T-helper 1 cell treated with Interleukin-12 subunit alpha and Interleukin-12 subunit beta and Interleukin-4 antibody, amounts not matched to agents 30 μg/mL and 1 μg/mL, for 36 hours (primary cell): ENCODE measurements around the gene OR1A1.
"Not testable (repeated sequence)": the region's sequence is repeated elsewhere in the genome, so short reads cannot be mapped to it uniquely, and the experiment has no call there.

Experiments
- H3K27ac Mint-ChIP-seq: one replicate; pipeline ENCODE4 v1.8.0; 2021; ENCODE audit warnings: mild to moderate bottlenecking, mixed read lengths
- H3K27me3 Mint-ChIP-seq: one replicate; pipeline ENCODE4 v1.8.0; 2021; ENCODE audit warnings: low read depth, mixed read lengths
- H3K36me3 Mint-ChIP-seq: one replicate; pipeline ENCODE4 v1.8.0; 2021; ENCODE audit warnings: low read depth, mixed read lengths
- H3K4me1 Mint-ChIP-seq: one replicate; pipeline ENCODE4 v1.8.0; 2021; ENCODE audit warnings: low read depth, mixed read lengths
- H3K4me3 Mint-ChIP-seq: one replicate; pipeline ENCODE4 v1.8.0; 2021; ENCODE audit warnings: mild to moderate bottlenecking, moderate library complexity, mixed read lengths
- H3K9me3 Mint-ChIP-seq: one replicate; pipeline ENCODE4 v1.8.0; 2021; ENCODE audit warnings: mixed read lengths

OR1A1 gene

GRCh38 chr17:3207367-3207766, at the start of gene OR1A1:
Gene OR1A1, plus strand, starts transcription at chr17:3207667. Its CDS starts 7,954 bp downstream, at chr17:3215621.
- H3K36me3 Mint-ChIP-seq = no peaks in the 10 kb centered on the region
- no peaks in the 10 kb centered on the region for H3K9me3 Mint-ChIP-seq
- H3K4me3 Mint-ChIP-seq = no peak within 1 kb of the TSS
- no peaks in the 10 kb centered on the region for H3K27me3 Mint-ChIP-seq
- no peak within 1 kb of the TSS for H3K27ac Mint-ChIP-seq
- H3K4me1 Mint-ChIP-seq = no peaks in the 10 kb centered on the region

GRCh38 chr17:3167574-3167973, 39.9 kb upstream of the OR1A1 start:
- peaks cover 10% of the 10 kb centered on the region for H3K9me3 Mint-ChIP-seq
- H3K4me3 Mint-ChIP-seq = no peak overlapping the region
- no peaks in the 10 kb centered on the region for H3K4me1 Mint-ChIP-seq
- no peak overlapping the region for H3K27ac Mint-ChIP-seq
- H3K36me3 Mint-ChIP-seq = no peaks in the 10 kb centered on the region
- H3K27me3 Mint-ChIP-seq = no peaks in the 10 kb centered on the region

- Mint-ChIP-seq H3K27me3 (no peaks in the 10 kb centered on the region), H3K9me3 (no peaks in the 10 kb centered on the region), H3K27ac (no peak overlapping the region), H3K36me3 (no peaks in the 10 kb centered on the region), H3K4me3 (no peak overlapping the region), H3K4me1 (no peaks in the 10 kb centered on the region)
Observed at GRCh38 chr17:3189961-3190360, 17.5 kb upstream of the OR1A1 start.

- no peaks in the 10 kb centered on the region for H3K27me3 Mint-ChIP-seq
- H3K36me3 Mint-ChIP-seq = no peaks in the 10 kb centered on the region
- peaks cover 5% of the 10 kb centered on the region for H3K9me3 Mint-ChIP-seq
- no peak within 1 kb of the TSS for H3K27ac Mint-ChIP-seq
- no peak within 1 kb of the TSS for H3K4me3 Mint-ChIP-seq
- no peaks in the 10 kb centered on the region for H3K4me1 Mint-ChIP-seq
Observed at GRCh38 chr17:3197219-3197618, 10.2 kb upstream of the OR1A1 start, which contains the start of gene OR1A2. Gene OR1A2, plus strand, starts transcription at chr17:3197519. Its CDS starts 0 bp downstream, at chr17:3197519.

- Mint-ChIP-seq H3K27me3 (no peaks in the 10 kb centered on the region), H3K36me3 (no peaks in the 10 kb centered on the region), H3K4me1 (no peaks in the 10 kb centered on the region), H3K27ac (no peak overlapping the region), H3K4me3 (no peak overlapping the region), H3K9me3 (no peaks in the 10 kb centered on the region)
Observed at GRCh38 chr17:3208484-3208883, 1.0 kb downstream of the OR1A1 start.

- Mint-ChIP-seq H3K9me3 (peaks cover 8% of the 10 kb centered on the region), H3K36me3 (no peaks in the 10 kb centered on the region), H3K4me3 (no peak overlapping the region), H3K27ac (no peak overlapping the region), H3K4me1 (no peaks in the 10 kb centered on the region), H3K27me3 (no peaks in the 10 kb centered on the region)
Observed at GRCh38 chr17:3213001-3213400, 5.5 kb downstream of the OR1A1 start.

- no peaks in the 10 kb centered on the region for H3K4me1 Mint-ChIP-seq
- H3K36me3 Mint-ChIP-seq = no peaks in the 10 kb centered on the region
- no peak overlapping the region for H3K27ac Mint-ChIP-seq
- H3K9me3 Mint-ChIP-seq = peaks cover 10% of the 10 kb centered on the region
- H3K4me3 Mint-ChIP-seq = no peak overlapping the region
- no peaks in the 10 kb centered on the region for H3K27me3 Mint-ChIP-seq
Observed at GRCh38 chr17:3213587-3213986, 6.1 kb downstream of the OR1A1 start.

- Mint-ChIP-seq H3K4me1 (peaks cover 10% of the 10 kb centered on the region), H3K9me3 (peaks cover 16% of the 10 kb centered on the region)
- not testable (repeated sequence) for H3K36me3 Mint-ChIP-seq, H3K27ac Mint-ChIP-seq, H3K27me3 Mint-ChIP-seq, H3K4me3 Mint-ChIP-seq
Observed at GRCh38 chr17:3219978-3220377, 12.5 kb downstream of the OR1A1 start.

GRCh38 chr17:3221850-3222249, 14.4 kb downstream of the OR1A1 start:
- Mint-ChIP-seq H3K27me3 (no peaks in the 10 kb centered on the region), H3K36me3 (no peaks in the 10 kb centered on the region), H3K27ac (no peak overlapping the region), H3K9me3 (peaks cover 16% of the 10 kb centered on the region), H3K4me1 (peaks cover 10% of the 10 kb centered on the region), H3K4me3 (peak overlapping the region; percentile 43)

GRCh38 chr17:3222505-3222904, 15.0 kb downstream of the OR1A1 start:
- peaks cover 10% of the 10 kb centered on the region for H3K4me1 Mint-ChIP-seq
- H3K4me3 Mint-ChIP-seq = peak overlapping the region; percentile 43
- no peaks in the 10 kb centered on the region for H3K27me3 Mint-ChIP-seq
- H3K36me3 Mint-ChIP-seq = no peaks in the 10 kb centered on the region
- H3K9me3 Mint-ChIP-seq = peaks cover 13% of the 10 kb centered on the region
- peak overlapping the region; percentile 32 for H3K27ac Mint-ChIP-seq

- H3K27me3 Mint-ChIP-seq, H3K36me3 Mint-ChIP-seq, H3K9me3 Mint-ChIP-seq, H3K27ac Mint-ChIP-seq, H3K4me3 Mint-ChIP-seq: not testable (repeated sequence)
- peaks cover 10% of the 10 kb centered on the region for H3K4me1 Mint-ChIP-seq
Observed at GRCh38 chr17:3224721-3225352, 17.4 kb downstream of the OR1A1 start.

GRCh38 chr17:3232300-3232699, 24.8 kb downstream of the OR1A1 start:
- H3K4me3 Mint-ChIP-seq, H3K27me3 Mint-ChIP-seq, H3K27ac Mint-ChIP-seq, H3K4me1 Mint-ChIP-seq, H3K9me3 Mint-ChIP-seq, H3K36me3 Mint-ChIP-seq: not testable (repeated sequence)

- not testable (repeated sequence) for H3K36me3 Mint-ChIP-seq, H3K27me3 Mint-ChIP-seq, H3K9me3 Mint-ChIP-seq, H3K4me1 Mint-ChIP-seq, H3K27ac Mint-ChIP-seq, H3K4me3 Mint-ChIP-seq
Observed at GRCh38 chr17:3238685-3239084, 31.2 kb downstream of the OR1A1 start.

GRCh38 chr17:3241044-3241443, 33.6 kb downstream of the OR1A1 start:
- not testable (repeated sequence) for H3K4me1 Mint-ChIP-seq, H3K27me3 Mint-ChIP-seq, H3K27ac Mint-ChIP-seq, H3K4me3 Mint-ChIP-seq, H3K9me3 Mint-ChIP-seq, H3K36me3 Mint-ChIP-seq

GRCh38 chr17:3244841-3245240, 37.4 kb downstream of the OR1A1 start:
- H3K36me3 Mint-ChIP-seq, H3K27me3 Mint-ChIP-seq, H3K27ac Mint-ChIP-seq, H3K4me3 Mint-ChIP-seq, H3K4me1 Mint-ChIP-seq, H3K9me3 Mint-ChIP-seq: not testable (repeated sequence)

GRCh38 chr17:3249013-3249412, 41.5 kb downstream of the OR1A1 start:
- not testable (repeated sequence) for H3K27ac Mint-ChIP-seq, H3K9me3 Mint-ChIP-seq

More at GRCh38 chr17:3249013-3249412, 41.5 kb downstream of the OR1A1 start:
- not testable (repeated sequence) for H3K4me1 Mint-ChIP-seq, H3K27me3 Mint-ChIP-seq, H3K4me3 Mint-ChIP-seq, H3K36me3 Mint-ChIP-seq
